NCI-H1105 (cell line): ENCODE results near the gene HOXB4.
"Not testable (repeated sequence)": the region's sequence is repeated elsewhere in the genome, so short reads cannot be mapped to it uniquely, and the experiment has no call there.

Experiments used
- DNase-seq: peaks from one replicate; lab custom pipeline; 2025; lab: John Stamatoyannopoulos, UW

HOXB4 gene

DNA sequence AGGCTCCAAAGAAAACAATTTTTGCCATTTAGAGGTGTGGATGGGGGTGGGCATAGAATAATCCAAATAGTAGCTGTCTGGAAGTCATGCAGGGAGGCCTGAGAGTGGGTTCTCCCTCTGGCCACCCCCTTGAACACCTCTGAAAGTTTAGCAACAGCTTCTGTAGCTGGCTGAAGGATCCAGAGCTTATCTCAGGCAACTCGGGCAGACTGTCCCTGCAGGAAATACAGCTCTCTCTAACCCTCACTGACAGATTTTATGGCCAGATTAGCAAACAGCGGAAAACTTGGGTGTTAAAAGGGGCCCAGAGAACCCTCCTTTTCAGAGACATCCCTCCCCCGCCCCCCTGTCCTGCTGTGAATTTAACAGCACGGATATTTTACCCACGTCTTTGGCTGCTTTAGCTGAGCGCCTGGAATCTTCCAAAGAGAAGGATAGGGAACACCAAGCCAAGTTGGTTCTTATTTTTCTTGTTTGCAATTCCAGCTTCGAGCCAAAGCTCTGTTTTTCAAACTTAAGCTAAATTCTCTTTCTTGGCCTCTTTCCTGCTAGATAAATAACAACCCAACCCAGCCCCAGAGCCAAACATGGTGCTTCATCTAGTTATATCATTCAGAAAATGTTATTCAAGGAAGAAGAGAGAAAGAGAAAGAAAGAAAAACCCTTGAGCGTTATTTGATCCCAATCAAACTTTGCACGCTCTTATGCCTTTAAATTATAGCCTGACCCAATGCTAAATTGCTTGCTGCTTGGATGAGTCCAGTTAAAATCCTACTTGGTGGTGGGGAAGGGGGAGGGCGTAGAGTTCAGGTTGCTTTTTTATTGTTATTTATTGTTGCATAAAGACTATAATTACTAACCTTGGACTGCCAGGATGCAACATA lies 31.0 kb downstream of the HOXB4 start:
- DNase-seq, result peak; percentile 36

DNA sequence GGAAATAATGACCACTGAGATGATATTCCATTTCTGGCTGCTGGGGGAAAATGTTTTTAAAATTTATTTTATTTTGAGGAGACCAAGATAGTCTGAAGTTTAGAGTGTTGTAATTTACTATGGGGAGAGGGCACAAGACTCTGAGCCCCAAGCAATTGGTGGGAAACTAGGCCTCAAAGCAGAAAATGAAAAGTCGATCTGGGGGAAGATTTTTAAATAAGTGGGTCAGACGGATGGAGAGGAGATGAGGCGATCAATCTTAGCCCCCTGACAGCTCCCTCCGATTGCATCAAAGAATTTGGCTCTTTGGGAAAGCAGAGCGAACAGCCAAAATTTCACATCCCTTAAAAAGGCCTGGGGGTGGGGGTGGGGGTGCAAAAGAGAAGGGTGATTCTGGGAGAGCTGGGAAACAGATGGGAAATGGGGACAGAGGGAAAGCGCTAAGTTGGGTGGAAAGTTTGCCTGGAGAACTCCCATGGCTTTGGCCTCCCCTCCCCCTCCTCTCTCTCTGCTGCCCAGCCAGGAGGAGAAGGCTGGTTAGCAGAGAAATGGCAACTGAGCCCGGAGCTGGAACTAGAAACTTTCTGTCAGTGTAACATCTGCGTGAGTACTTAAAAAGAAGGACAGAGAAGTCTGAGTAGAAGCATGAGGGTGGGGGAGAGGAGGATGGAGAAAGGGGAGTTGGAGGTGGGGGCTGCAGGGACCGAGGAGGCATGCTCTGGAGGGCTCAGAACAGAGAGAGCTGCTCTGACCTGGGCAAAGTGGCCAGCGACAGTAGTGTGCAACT lies 31.8 kb downstream of the HOXB4 start:
- DNase-seq, result no peak

DNA sequence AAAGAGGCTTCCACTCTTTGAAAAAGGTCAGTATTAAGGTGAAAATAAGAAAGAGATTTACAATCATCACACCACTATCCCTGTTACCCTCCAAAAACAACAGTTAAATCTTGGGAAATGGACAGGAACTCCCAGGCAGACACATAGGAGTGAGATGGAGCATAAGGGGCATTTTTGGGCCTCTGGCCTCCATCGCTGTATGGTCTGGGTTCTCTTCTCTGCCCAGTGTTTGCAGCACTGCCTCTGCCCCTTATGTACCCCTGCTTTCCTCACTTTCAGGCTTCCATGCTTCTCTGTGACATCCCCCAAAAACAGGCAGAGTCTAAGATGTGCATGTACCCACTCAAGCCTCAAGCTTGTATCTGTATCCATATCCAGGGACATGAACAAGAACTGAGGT lies 32.6 kb downstream of the HOXB4 start:
- no peak for DNase-seq

- DNase-seq, result peak; percentile 62
These were observed 33.2 kb downstream of the HOXB4 start, which contains the start of gene HOXB2 for GRCh38 chr17:48545022-48545375. Gene HOXB2 (minus strand): TSS chr17:48545109. CDS start chr17:48544911, 198 bp downstream.

GRCh38 chr17:48544349-48545021 lies 33.7 kb downstream of the HOXB4 start:
- DNase-seq, result no peak

DNA sequence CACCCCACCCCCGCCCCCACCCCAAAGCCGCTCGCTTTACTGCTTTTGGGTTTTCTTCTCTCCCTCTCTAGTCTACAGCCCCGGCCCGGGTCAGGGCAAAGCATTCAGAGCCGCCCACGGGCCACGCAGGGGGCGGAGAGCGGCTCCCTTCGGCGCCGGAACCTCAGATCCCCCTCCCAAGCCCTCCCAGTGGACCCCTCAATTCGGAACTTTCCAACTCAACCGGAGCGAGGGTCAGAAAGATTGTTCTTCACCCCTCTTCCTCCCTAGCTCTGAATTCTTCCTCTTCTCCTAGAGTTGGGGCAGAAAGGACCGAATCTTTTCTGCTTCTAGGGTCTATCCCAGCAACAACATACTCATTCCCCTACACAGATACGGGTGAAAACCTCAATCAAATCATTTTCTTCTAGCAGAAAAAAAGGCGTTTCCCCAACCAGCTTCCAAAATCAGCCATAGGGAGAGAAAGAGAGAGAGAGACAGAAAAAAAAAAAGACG lies 34.2 kb downstream of the HOXB4 start:
- no peak for DNase-seq

DNA sequence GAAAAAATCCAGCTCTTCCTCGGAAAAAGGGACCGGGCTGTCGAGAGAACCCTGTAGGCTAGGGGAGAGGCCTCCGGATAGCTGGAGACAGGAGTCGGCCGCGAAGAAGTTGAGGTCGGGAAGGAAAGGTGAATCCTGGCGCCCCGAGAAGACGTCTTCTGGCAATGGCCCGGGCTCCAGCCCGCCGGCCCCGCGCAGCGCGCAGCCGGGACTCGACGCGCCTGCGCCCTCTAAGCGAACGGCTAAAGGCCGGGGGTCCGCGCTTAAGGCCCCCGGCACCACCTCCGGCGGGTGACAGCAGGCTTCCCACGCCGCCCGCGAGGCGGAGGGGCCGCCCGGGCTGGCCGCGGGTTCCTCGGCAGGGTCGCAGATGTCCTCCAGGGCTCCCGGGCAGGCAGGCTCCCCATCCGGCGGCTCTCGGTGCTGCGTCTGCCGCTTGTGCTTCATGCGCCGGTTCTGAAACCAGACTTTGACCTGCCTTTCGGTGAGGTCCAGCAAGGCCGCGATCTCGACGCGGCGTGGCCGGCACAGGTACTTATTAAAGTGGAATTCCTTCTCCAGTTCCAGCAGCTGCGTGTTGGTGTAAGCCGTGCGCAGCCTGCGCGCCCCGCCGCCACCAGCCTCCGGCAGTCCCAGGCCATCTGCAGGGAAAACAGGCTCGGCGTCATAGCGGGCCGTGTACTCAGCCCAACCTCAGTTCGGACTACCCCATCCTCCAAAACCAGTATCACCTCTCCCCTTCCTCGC lies 34.9 kb downstream of the HOXB4 start:
- no peak for DNase-seq

DNA sequence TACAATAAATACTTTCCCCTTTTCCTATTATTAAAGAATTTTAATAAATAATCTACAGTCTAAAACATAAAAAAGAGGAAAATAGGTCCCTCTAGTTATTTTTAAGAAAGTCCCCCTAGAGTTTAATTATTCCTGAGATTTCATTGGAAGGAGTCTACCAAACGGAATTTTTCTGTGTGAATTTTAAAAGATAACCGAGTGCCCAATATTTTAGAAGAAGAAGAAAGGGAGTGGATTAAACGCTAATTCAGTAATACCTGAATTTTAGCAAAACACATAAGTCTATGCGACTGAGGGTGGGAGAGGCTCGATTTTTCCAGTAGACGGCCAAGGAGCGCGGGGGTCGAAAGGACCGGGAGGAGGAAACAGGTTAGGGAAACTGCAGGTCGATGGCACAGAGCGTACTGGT lies 35.4 kb downstream of the HOXB4 start:
- DNase-seq, result no peak

- no peak for DNase-seq
These were observed 36.0 kb downstream of the HOXB4 start for GRCh38 chr17:48542114-48542656.

GRCh38 chr17:48541577-48542113 lies 36.5 kb downstream of the HOXB4 start:
- DNase-seq, result peak; percentile 30

DNA sequence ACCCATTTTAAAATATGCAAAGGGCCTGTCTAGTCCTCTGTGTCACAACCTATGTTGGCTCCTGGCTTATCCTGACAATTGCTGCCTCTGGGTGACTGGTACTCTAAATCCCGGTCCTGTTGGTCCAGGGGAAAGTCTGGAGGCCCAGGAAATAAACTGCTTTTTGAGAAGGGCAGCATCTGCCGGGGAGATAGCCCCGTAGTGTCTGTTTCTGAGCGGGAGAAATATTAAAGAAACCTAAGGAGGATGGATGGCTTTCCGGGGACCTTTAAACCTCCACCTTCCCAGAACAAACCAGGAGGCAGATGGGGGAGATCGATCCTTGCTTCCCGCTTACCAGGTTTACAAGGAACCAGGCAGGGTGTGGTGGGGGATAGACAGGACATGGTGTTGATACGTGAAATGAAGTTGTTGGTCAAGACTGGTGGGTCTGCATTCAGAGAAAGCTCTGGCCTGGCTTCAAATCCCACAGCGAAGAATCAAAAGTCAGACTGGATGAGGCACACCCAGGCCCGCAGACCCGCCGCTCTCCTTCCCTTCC lies 37.0 kb downstream of the HOXB4 start:
- no peak for DNase-seq

DNA sequence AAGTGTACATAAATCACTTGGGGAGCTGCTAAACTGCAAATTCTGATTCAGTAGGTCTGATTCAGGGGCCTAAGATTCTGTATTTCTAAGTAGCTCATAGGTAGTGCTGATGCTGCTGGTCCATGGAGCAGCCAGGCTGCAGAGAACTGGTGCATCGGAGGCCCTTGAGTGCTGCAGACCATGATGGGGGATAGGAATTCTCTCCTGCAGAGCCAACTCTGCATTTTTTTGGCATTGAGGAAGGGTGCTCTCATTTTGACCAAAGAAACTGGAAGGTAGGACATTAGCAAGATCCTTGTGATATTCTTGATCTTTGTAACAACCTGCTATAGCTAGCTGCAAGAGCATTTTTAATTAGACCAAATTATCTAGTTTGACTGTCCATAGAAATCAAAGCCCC lies 37.9 kb downstream of the HOXB4 start:
- no peak for DNase-seq

DNA sequence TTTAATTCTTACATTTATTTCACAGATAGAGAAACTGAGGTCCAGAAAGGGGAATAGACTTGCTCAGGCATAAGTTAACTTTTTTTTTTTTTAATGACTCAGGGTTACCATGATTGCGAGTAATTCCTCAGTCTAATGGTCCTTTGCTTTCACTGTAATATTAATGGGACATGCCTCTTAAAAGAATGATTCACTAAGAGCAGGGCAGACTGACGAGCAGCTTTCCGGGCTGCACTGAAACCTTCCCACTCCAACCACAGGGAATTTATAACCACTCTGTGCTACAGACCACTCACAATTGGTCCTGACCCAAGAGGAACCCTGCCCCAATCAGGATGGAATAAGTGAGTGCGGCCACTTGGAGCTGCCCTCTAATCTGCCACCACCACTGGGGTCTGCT lies 39.0 kb downstream of the HOXB4 start:
- no peak for DNase-seq

- DNase-seq, result no peak
These were observed 40.8 kb downstream of the HOXB4 start for GRCh38 chr17:48537316-48537715.

- DNase-seq, result not testable (repeated sequence)
These were observed 42.2 kb downstream of the HOXB4 start for GRCh38 chr17:48535793-48536559.

DNA sequence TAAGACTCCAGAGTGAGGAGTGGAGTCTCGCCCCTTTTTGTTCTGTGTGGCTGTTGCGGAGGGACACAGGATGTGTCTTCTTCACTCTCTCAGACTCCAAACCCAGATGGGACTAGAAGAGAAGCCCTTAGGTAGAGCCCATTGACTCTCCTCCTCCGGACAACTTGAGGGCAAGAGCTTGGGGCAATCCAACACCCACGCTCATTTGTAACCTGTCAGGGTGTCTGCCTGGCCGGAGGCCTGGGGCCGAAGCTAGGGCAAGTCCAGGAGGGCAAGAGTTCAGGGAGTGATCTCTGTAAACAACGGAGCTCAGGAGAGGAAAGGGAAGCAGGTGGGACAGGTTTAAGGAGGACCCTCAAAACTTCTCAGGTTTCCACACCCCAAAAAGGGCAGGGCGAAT lies 45.9 kb downstream of the HOXB4 start:
- DNase-seq, result no peak

DNA sequence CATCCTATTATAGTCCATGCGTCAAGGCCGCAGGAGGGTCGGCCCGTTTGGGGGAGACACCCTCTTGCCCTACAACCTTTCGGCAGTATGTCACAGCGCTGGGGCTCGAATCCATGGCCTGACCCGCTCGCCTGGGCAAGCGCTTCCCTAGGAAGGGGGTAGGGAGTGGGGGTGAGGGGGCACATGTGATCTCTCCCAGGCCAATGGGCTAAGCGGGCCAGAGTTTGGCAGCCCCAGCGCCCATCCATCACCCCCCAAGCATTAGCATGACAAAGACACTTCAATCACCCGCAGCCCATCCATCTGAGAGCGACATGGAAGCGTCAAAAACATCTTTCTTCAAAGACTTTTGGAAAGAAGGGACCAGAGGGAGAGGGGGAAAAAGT lies 47.3 kb downstream of the HOXB4 start, which contains the start of gene HOXB1:
Gene HOXB1, minus strand, starts transcription at position 125 of the 386 bp plus-strand sequence. Its CDS starts 107 bp downstream, at position 18.
- DNase-seq, result no peak

GRCh38 chr17:48530208-48530886 lies 47.8 kb downstream of the HOXB4 start:
- no peak for DNase-seq

DNA sequence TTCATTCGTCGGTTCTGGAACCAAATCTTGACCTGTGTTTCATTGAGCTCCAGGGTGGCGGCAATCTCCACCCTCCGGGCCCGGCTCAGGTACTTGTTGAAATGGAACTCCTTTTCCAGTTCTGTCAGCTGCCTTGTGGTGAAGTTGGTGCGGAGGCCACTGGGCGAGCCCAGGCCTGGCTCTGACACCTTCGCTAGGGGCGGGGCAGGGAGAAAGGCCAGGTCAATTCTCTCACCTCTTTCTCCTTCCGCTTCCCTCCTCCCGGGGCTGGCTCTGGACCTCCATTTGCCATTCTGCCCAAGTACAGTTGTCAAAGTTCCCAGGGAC lies 48.5 kb downstream of the HOXB4 start:
- DNase-seq, result no peak
